ENCODE data around the gene CFAP61.
"Not testable (repeated sequence)": the region's sequence is repeated elsewhere in the genome, so short reads cannot be mapped to it uniquely, and the experiment has no call there.

The CFAP61 gene

GRCh38 chr20:20211988-20212518 is 159.7 kb downstream of the CFAP61 start:
- no peak for DNase-seq (ENCODE audit: low spot score)

GRCh38 chr20:20212675-20213096 is 160.4 kb downstream of the CFAP61 start:
- no peak for DNase-seq (ENCODE audit: low spot score)

- no peak for DNase-seq (ENCODE audit: low spot score)
Observed at GRCh38 chr20:20213526-20214121, 161.3 kb downstream of the CFAP61 start.

- no peak for DNase-seq (ENCODE audit: low spot score)
Observed at GRCh38 chr20:20214757-20215275, 162.5 kb downstream of the CFAP61 start.

GRCh38 chr20:20215976-20216727 is 163.8 kb downstream of the CFAP61 start:
- DNase-seq (ENCODE audit: low spot score): no peak

GRCh38 chr20:20216941-20217340 is 164.6 kb downstream of the CFAP61 start:
- DNase-seq (ENCODE audit: low spot score): no peak

GRCh38 chr20:20217621-20218020 is 165.3 kb downstream of the CFAP61 start:
- no peak for DNase-seq (ENCODE audit: low spot score)

GRCh38 chr20:20218106-20218505 is 165.8 kb downstream of the CFAP61 start:
- DNase-seq (ENCODE audit: low spot score): not testable (repeated sequence)

- DNase-seq (ENCODE audit: low spot score): no peak
Observed at GRCh38 chr20:20219016-20219415, 166.7 kb downstream of the CFAP61 start.

GRCh38 chr20:20220134-20220533 is 167.8 kb downstream of the CFAP61 start:
- no peak for DNase-seq (ENCODE audit: low spot score)

- no peak for DNase-seq (ENCODE audit: low spot score)
Observed at GRCh38 chr20:20223981-20224380, 171.6 kb downstream of the CFAP61 start.

GRCh38 chr20:20224806-20225205 is 172.5 kb downstream of the CFAP61 start:
- DNase-seq (ENCODE audit: low spot score): no peak

- DNase-seq (ENCODE audit: low spot score): no peak
Observed at GRCh38 chr20:20225325-20226043, 173.2 kb downstream of the CFAP61 start.

- no peak for DNase-seq (ENCODE audit: low spot score)
Observed at GRCh38 chr20:20226554-20226953, 174.2 kb downstream of the CFAP61 start.

GRCh38 chr20:20227013-20227571 is 174.8 kb downstream of the CFAP61 start:
- DNase-seq (ENCODE audit: low spot score): no peak

- no peak for DNase-seq (ENCODE audit: low spot score)
Observed at GRCh38 chr20:20228351-20228750, 176.0 kb downstream of the CFAP61 start.

GRCh38 chr20:20229595-20229994 is 177.3 kb downstream of the CFAP61 start:
- DNase-seq (ENCODE audit: low spot score): no peak

- no peak for DNase-seq (ENCODE audit: low spot score)
Observed at GRCh38 chr20:20230741-20231140, 178.4 kb downstream of the CFAP61 start.

- DNase-seq (ENCODE audit: low spot score): no peak
Observed at GRCh38 chr20:20231528-20232298, 179.4 kb downstream of the CFAP61 start.

GRCh38 chr20:20233041-20233514 is 180.7 kb downstream of the CFAP61 start:
- DNase-seq (ENCODE audit: low spot score): no peak

- DNase-seq (ENCODE audit: low spot score): no peak
Observed at GRCh38 chr20:20235681-20236080, 183.3 kb downstream of the CFAP61 start.

Data from germinal center (tissue), 1 donor.